Caco-2 (cell line): Measurements from ENCODE around the gene CNDP1. TPM values are rescaled to one million over a fixed set of nuclear protein-coding genes. Genes with fewer than 3 reads are reported as not detected.
A peak's percentile ranks its signal among the peaks of the same experiment; 100 is the strongest.

ENCODE experiments used
- BruUV-seq: library from RNA; stranded (reverse); fragments of 400-500 nt; replicated peaks from 2 replicates; lab custom pipeline; 2021; lab: Mats Ljungman, UMichigan
- CTCF ChIA-PET: fragments of 300-600 bp; sonication (Branson Sonifier 250); formaldehyde crosslinking; loops from one replicate; lab custom pipeline; 2022; ENCODE audit warnings: antibody characterized with exemption; lab: Charles Lee
- POLR2A ChIA-PET: fragments of 300-600 bp; sonication (Branson Sonifier 250); formaldehyde crosslinking; loops from one replicate; lab custom pipeline; 2022; ENCODE audit warnings: antibody characterized with exemption; lab: Charles Lee
- DNase-seq, 2 experiments: peaks; one replicate each; pipeline versions ENCODE4 v3.0.0 to v3.0.0-alpha.2; 2020 to 2022
- H3K27me3 ChIP-seq: replicated peaks from 2 replicates; pipeline ENCODE4 v1.6.0; 2011; ENCODE audit warnings: low read length; ENCODE audit not compliant: control insufficient read depth, insufficient read depth
- H3K36me3 ChIP-seq: 2 replicates; pipeline ENCODE4 v1.5.1; 2011; ENCODE audit warnings: low read length; ENCODE audit not compliant: control insufficient read depth, insufficient read depth
- H3K4me1 ChIP-seq: fragments of 250-450 bp; sonication (Bioruptor Pico); 2 replicates; pipeline ENCODE4 v1.5.1; 2020; ENCODE audit warnings: mild to moderate bottlenecking
- H3K4me3 ChIP-seq: 2 replicates; pipeline ENCODE4 v1.5.1; 2011; ENCODE audit warnings: low read depth, mild to moderate bottlenecking, control low read depth, low read length
- H3K9me3 ChIP-seq: fragments of 250-450 bp; sonication (Bioruptor Pico); 2 replicates; pipeline ENCODE4 v1.5.1; 2020; ENCODE audit warnings: mild to moderate bottlenecking, moderate library complexity
- H3K27ac Mint-ChIP-seq: one replicate; pipeline ENCODE4 v1.8.0; 2022; ENCODE audit warnings: mixed read lengths; ENCODE audit not compliant: unreplicated experiment
- H3K27me3 Mint-ChIP-seq: one replicate; pipeline ENCODE4 v1.8.0; 2022; ENCODE audit warnings: mixed read lengths; ENCODE audit not compliant: insufficient read depth, unreplicated experiment
- H3K36me3 Mint-ChIP-seq: one replicate; pipeline ENCODE4 v1.8.0; 2022; ENCODE audit warnings: mild to moderate bottlenecking, mixed read lengths; ENCODE audit not compliant: insufficient read depth, unreplicated experiment
- H3K4me1 Mint-ChIP-seq: one replicate; pipeline ENCODE4 v1.8.0; 2022; ENCODE audit warnings: low read depth, mixed read lengths; ENCODE audit not compliant: unreplicated experiment
- H3K4me3 Mint-ChIP-seq: one replicate; pipeline ENCODE4 v1.8.0; 2022; ENCODE audit warnings: mild to moderate bottlenecking, moderate library complexity, mixed read lengths; ENCODE audit not compliant: unreplicated experiment
- H3K9me3 Mint-ChIP-seq: one replicate; pipeline ENCODE4 v1.8.0; 2022; ENCODE audit warnings: mixed read lengths; ENCODE audit not compliant: unreplicated experiment
- intact Hi-C: fragments of 100-400 bp; cut with micrococcal nuclease; formaldehyde crosslinking; loops from one replicate; pipeline ENCODE4 v1.10.0; 2022; ENCODE audit not compliant: unreplicated experiment
- total RNA-seq: library from RNA; stranded (reverse); gene quantifications from 2 replicates; pipeline ENCODE4 v1.2.3, GENCODE V29; 2022
- TF ChIP-seq, protein P1 (sequence below), 2 experiments: fragments of 200-600 bp in 1 of 2; IDR thresholded peaks; 1 replicate in 1 of 2; 2 replicates in 1 of 2; pipeline versions ENCODE4 v1.5.1 to v1.8.0; 2011 to 2022; ENCODE audit warnings: antibody characterized with exemption in 1 of 2, control low read depth in 1 of 2, inconsistent platforms in 1 of 2, low read depth in 1 of 2, low read length in 1 of 2, mild to moderate bottlenecking in 1 of 2, moderate library complexity in 1 of 2; ENCODE audit not compliant: insufficient read depth in 1 of 2, severe bottlenecking in 1 of 2, unreplicated experiment in 1 of 2

The CNDP1 gene
- total RNA-seq, 1 experiment from 2014 or later, result 0.48 TPM

DNA sequence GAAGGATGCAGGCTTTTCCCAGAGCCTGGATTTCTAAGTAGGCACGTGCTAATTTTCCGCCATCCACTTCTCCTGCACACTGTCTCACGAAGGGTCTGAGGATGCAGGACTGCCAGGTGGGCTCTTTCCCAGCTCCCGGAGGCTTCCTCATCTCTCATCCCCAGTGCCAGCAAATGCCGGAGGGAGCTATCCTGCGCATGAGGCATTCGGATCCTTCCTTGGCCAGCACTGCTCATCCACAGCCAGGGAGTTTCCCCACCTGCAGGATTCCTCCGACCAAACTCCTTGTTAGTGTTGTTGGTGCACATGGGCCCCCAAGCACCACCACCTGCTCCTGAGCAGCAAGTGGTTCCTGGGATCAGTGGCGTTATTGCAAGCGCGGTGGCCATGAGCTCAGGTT lies 5.0 kb downstream of the CNDP1 start:
- TF ChIP-seq, protein P1, sequence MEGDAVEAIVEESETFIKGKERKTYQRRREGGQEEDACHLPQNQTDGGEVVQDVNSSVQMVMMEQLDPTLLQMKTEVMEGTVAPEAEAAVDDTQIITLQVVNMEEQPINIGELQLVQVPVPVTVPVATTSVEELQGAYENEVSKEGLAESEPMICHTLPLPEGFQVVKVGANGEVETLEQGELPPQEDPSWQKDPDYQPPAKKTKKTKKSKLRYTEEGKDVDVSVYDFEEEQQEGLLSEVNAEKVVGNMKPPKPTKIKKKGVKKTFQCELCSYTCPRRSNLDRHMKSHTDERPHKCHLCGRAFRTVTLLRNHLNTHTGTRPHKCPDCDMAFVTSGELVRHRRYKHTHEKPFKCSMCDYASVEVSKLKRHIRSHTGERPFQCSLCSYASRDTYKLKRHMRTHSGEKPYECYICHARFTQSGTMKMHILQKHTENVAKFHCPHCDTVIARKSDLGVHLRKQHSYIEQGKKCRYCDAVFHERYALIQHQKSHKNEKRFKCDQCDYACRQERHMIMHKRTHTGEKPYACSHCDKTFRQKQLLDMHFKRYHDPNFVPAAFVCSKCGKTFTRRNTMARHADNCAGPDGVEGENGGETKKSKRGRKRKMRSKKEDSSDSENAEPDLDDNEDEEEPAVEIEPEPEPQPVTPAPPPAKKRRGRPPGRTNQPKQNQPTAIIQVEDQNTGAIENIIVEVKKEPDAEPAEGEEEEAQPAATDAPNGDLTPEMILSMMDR (IDR thresholded peaks at IDR 0.05; ENCODE audit: insufficient read depth in 1 of 2, low read depth in 1 of 2, low read length in 1 of 2, severe bottlenecking in 1 of 2, unreplicated experiment in 1 of 2), result no peak
- Histone ChIP-seq H3K4me3 (no peak overlapping the region), H3K27me3 (no peaks in the 10 kb centered on the region), H3K9me3 (no peaks in the 10 kb centered on the region), H3K36me3 (no peaks in the 10 kb centered on the region), H3K4me1 (peaks cover 26% of the 10 kb centered on the region)
- ChIA-PET CTCF (no interaction called here), POLR2A (no interaction called here)
- DNase-seq, result no peak
- BruUV-seq, result no TSS peak
- Mint-ChIP-seq H3K36me3 (no peaks in the 10 kb centered on the region), H3K4me3 (no peak overlapping the region), H3K9me3 (no peaks in the 10 kb centered on the region), H3K4me1 (no peaks in the 10 kb centered on the region), H3K27ac (no peak overlapping the region), H3K27me3 (no peaks in the 10 kb centered on the region)
- intact Hi-C loops, result no loop called here

DNA sequence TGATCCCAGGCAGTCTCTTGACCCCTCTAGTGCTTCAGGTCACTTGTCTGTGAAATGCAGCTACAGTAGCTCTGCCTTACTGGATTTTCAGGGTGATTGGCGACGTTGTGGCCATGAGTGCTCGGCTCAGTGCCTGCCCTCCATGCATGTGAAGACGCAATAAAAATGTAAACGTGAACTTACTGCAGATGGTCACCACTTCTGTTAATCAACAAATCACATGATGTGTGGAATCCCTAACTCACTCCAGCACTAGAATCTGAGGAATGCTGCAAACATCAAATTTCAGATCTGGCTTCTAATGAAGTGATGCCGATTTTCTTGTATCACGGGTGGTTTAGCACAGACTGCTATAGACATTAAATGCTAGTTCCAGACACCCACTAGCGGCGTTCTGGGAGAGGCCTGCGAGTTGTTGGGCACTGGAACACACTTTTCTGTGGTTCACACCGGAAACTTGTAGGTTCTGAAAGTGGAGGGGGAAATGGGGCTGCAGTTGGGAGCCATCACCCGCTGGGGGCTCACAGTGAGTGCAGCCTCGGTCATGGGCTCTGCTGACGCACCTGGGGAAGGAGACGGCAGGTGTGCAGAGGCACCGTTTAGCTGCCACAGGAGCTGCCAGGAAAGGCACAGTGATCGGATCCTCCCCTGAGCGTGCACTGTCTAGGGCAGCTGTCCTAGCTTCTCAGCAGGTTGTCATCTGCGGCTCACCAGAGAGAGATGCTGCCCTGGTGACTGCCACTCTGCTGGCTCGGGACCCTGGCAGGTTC lies 6.5 kb downstream of the CNDP1 start:
- no peaks in the 10 kb centered on the region for H3K4me1 Mint-ChIP-seq
- no peaks in the 10 kb centered on the region for H3K9me3 Mint-ChIP-seq
- Histone ChIP-seq H3K36me3 (no peaks in the 10 kb centered on the region), H3K4me3 (no peak overlapping the region), H3K9me3 (no peaks in the 10 kb centered on the region), H3K4me1 (peaks cover 26% of the 10 kb centered on the region), H3K27me3 (no peaks in the 10 kb centered on the region)
- BruUV-seq, result no TSS peak
- H3K4me3 Mint-ChIP-seq, result no peak overlapping the region
- CTCF ChIA-PET, result no interaction called here
- no peak for DNase-seq
- H3K36me3 Mint-ChIP-seq, result no peaks in the 10 kb centered on the region
- H3K27me3 Mint-ChIP-seq, result no peaks in the 10 kb centered on the region
- TF ChIP-seq, protein P1 (IDR thresholded peaks at IDR 0.05; ENCODE audit: insufficient read depth in 1 of 2, low read depth in 1 of 2, low read length in 1 of 2, severe bottlenecking in 1 of 2, unreplicated experiment in 1 of 2), result no peak
- POLR2A ChIA-PET, result interaction anchor here (1.4 kb wide), 1 partner anchor 45 kb away, joined by 6 read pairs; the partner anchor contains the start of gene CNDP2
- intact Hi-C loops, result no loop called here
- no peak overlapping the region for H3K27ac Mint-ChIP-seq

DNA sequence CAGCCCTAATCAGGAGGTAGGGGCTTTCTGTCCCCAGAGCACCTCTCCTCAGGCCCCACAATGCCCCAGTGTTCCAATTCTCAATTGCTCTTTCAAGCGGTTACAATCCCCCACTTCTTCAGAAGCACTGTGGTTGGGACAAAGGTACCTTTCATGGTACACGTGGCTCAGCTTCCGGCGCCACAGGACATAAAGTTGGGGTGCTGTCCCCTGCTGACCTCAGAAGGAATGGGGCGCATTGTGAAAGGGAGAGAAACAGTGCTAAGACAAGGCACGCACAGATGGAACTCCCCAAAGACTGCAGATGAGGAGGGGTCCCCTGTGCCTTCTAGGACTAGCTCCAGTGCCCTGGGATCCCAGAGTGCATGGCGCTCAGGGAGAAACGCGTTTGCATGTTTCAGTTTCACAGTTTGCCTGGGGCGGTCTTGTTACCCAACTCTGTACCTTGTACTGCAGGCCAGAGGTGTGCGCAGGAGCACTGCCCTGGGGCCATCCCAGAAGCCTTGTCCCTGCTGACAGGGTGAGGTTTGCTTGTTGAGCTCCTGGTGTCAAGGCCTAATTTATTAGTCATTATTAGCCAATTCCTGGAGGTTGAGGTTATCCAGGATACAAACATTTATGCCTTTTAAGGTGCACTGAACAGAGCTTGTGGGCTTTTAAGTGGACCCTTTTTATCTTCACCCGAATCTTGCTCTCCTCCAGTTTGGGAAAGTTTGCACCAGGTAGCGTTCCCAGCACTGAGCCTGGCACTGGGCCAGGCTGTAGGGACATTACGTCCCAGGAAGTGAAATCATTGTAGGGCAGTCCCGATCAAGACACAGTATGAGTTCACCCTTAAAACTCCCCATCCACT lies 7.6 kb downstream of the CNDP1 start:
- H3K36me3 Mint-ChIP-seq, result no peaks in the 10 kb centered on the region
- no TSS peak for BruUV-seq
- intact Hi-C loops, result loop anchor here (1.0 to 2.0 kb wide), 2 partner anchors 25 to 45 kb away; partner anchors contain the start of gene CNDP2
- no peak overlapping the region for H3K27ac Mint-ChIP-seq
- no peaks in the 10 kb centered on the region for H3K9me3 Mint-ChIP-seq
- POLR2A ChIA-PET, result interaction anchor here (1.0 to 1.4 kb wide), 3 partner anchors 25 to 46 kb away, joined by 3 to 7 read pairs (median 6); partner anchors contain the start of gene CNDP2
- no peaks in the 10 kb centered on the region for H3K4me1 Mint-ChIP-seq
- DNase-seq, result peak; percentile 83 to 91
- no peak overlapping the region for H3K4me3 Mint-ChIP-seq
- H3K4me3 ChIP-seq, result no peak overlapping the region
- CTCF ChIA-PET, result interaction anchor here (1.0 kb wide), 2 partner anchors 10 to 25 kb away, joined by 5 to 7 read pairs; no protein-coding TSS in a partner anchor
- no peaks in the 10 kb centered on the region for H3K27me3 ChIP-seq
- TF ChIP-seq, protein P1 (IDR thresholded peaks at IDR 0.05; ENCODE audit: insufficient read depth in 1 of 2, low read depth in 1 of 2, low read length in 1 of 2, severe bottlenecking in 1 of 2, unreplicated experiment in 1 of 2), result no peak
- no peaks in the 10 kb centered on the region for H3K27me3 Mint-ChIP-seq
- H3K36me3 ChIP-seq, result no peaks in the 10 kb centered on the region
- H3K4me1 ChIP-seq, result peaks cover 26% of the 10 kb centered on the region
- no peaks in the 10 kb centered on the region for H3K9me3 ChIP-seq
